Measurements from ENCODE around the gene C3orf52.

The C3orf52 gene

DNA sequence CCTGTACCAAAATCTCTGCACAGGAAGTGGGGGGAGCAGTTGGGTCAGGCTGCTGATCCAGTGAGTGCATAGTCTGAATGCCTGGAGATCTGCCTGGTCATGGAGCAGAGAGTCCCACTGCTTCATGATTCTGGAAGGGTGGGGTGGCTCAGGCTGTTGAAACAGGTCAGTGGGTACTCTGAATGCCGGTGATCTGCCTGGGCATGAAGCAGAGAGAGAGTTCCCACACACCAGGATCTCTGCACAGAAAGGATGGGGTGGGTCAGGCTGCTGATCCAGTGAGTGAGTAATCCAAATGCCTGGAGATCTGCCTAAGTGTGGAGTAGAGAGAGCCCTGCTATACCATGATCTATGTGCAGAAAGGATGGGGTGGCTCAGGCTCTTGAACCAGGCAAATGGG, 62.9 kb downstream of the C3orf52 start:
- H3K27ac ChIP-seq (ENCODE audit: low read length): no peak overlapping the region
- peaks cover 8% of the 10 kb centered on the region for H3K9me3 ChIP-seq (ENCODE audit: insufficient read depth, low read length, severe bottlenecking)
- TF ChIP-seq EZH2 (IDR thresholded peaks at IDR 0.05; ENCODE audit: borderline replicate concordance, low read depth, low read length, severe bottlenecking): no peak
- TF ChIP-seq, protein P1, sequence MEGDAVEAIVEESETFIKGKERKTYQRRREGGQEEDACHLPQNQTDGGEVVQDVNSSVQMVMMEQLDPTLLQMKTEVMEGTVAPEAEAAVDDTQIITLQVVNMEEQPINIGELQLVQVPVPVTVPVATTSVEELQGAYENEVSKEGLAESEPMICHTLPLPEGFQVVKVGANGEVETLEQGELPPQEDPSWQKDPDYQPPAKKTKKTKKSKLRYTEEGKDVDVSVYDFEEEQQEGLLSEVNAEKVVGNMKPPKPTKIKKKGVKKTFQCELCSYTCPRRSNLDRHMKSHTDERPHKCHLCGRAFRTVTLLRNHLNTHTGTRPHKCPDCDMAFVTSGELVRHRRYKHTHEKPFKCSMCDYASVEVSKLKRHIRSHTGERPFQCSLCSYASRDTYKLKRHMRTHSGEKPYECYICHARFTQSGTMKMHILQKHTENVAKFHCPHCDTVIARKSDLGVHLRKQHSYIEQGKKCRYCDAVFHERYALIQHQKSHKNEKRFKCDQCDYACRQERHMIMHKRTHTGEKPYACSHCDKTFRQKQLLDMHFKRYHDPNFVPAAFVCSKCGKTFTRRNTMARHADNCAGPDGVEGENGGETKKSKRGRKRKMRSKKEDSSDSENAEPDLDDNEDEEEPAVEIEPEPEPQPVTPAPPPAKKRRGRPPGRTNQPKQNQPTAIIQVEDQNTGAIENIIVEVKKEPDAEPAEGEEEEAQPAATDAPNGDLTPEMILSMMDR (IDR thresholded peaks at IDR 0.05; ENCODE audit: borderline replicate concordance, extremely low read depth, low read length, poor library complexity, severe bottlenecking): no peak
- ATAC-seq (ENCODE audit: insufficient read depth, low read depth) (no peak), DNase-seq (no peak)
- no peaks in the 10 kb centered on the region for H3K36me3 ChIP-seq (ENCODE audit: insufficient read depth, low read length)
- H2AFZ ChIP-seq (ENCODE audit: low read depth, low read length): no peak overlapping the region
- H3K4me2 ChIP-seq (ENCODE audit: insufficient read depth, low read length): no peak overlapping the region
- no peaks in the 10 kb centered on the region for H4K20me1 ChIP-seq (ENCODE audit: insufficient read depth, low read length)
- H3K4me3 ChIP-seq (ENCODE audit: low read depth in 1 of 2, low read length in 2 of 2): no peak overlapping the region
- H3K4me1 ChIP-seq (ENCODE audit: insufficient read depth, low read length): no peaks in the 10 kb centered on the region
- no peaks in the 10 kb centered on the region for H3K79me2 ChIP-seq (ENCODE audit: insufficient read depth, low read length)
- H3K9ac ChIP-seq (ENCODE audit: low read depth, low read length): no peak overlapping the region
- H3K27me3 ChIP-seq (ENCODE audit: insufficient read depth, low read length, poor library complexity): no peaks in the 10 kb centered on the region

DNA sequence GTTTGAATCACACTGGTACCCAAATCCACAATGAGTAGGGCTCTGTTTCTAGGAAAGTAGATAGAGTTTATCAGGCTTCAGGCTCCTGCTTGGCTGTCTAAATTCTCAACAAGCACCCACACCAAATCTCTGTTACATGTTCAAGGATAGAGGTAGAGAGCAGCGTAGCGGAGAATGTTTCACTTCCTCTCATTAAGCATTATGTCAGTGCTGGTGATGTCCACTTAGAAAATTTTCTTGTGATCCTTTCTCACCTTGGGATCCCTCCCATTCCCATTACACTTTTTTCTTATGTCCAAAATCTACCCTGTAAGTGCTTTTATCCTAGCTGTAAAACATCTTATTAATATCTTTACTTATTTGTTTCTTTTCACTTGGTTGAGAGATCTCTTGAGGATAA, 81.6 kb downstream of the C3orf52 start:
- Histone ChIP-seq H3K27ac (ENCODE audit: low read length) (no peak overlapping the region), H3K4me3 (ENCODE audit: low read depth in 1 of 2, low read length in 2 of 2) (no peak overlapping the region), H3K9me3 (ENCODE audit: insufficient read depth, low read length, severe bottlenecking) (no peaks in the 10 kb centered on the region), H3K79me2 (ENCODE audit: insufficient read depth, low read length) (no peaks in the 10 kb centered on the region), H4K20me1 (ENCODE audit: insufficient read depth, low read length) (no peaks in the 10 kb centered on the region), H2AFZ (ENCODE audit: low read depth, low read length) (no peak overlapping the region), H3K4me1 (ENCODE audit: insufficient read depth, low read length) (no peaks in the 10 kb centered on the region), H3K4me2 (ENCODE audit: insufficient read depth, low read length) (no peak overlapping the region), H3K9ac (ENCODE audit: low read depth, low read length) (no peak overlapping the region), H3K36me3 (ENCODE audit: insufficient read depth, low read length) (no peaks in the 10 kb centered on the region), H3K27me3 (ENCODE audit: insufficient read depth, low read length, poor library complexity) (no peaks in the 10 kb centered on the region)
- DNase-seq (no peak), ATAC-seq (ENCODE audit: insufficient read depth, low read depth) (no peak)
- TF ChIP-seq, protein P1 (IDR thresholded peaks at IDR 0.05; ENCODE audit: borderline replicate concordance, extremely low read depth, low read length, poor library complexity, severe bottlenecking): no peak
- no peak for TF ChIP-seq EZH2 (IDR thresholded peaks at IDR 0.05; ENCODE audit: borderline replicate concordance, low read depth, low read length, severe bottlenecking)
